Adrenal gland (tissue), 12 donors: Measurements from ENCODE around the gene PAIP2B. TPM values are rescaled to one million over a fixed set of nuclear protein-coding genes. Genes with fewer than 3 reads are reported as not detected.

Source experiments
- DNase-seq, 7 donors: peaks; one replicate each; pipeline ENCODE4 v3.0.0-alpha.2; 2019 to 2020
- H3K27ac ChIP-seq, 5 donors: fragments of 200-600 bp; sonication (generic) in 4 of 5; 1 replicate in 3 of 5; 2 replicates in 2 of 5; pipeline versions ENCODE4 v1.5.1 to v1.8.0; 2016 to 2020; ENCODE audit warnings: mild to moderate bottlenecking in 1 of 5
- H3K27me3 ChIP-seq: fragments of 200-600 bp; 2 replicates; pipeline ENCODE4 v1.8.0; 2021
- H3K36me3 ChIP-seq, 2 donors: fragments of 200-600 bp; replicated peaks in 1 of 2; 1 replicate in 1 of 2; 2 replicates in 1 of 2; pipeline versions ENCODE4 v1.5.1 to v1.8.0; 2018 to 2022
- H3K4me1 ChIP-seq, 2 donors: fragments of 200-600 bp; replicated peaks in 1 of 2; 1 replicate in 1 of 2; 2 replicates in 1 of 2; pipeline versions ENCODE4 v1.5.1 to v1.8.0; 2018 to 2021
- H3K4me3 ChIP-seq, 4 donors: fragments of 200-600 bp; sonication (generic) in 3 of 4; one replicate each; pipeline ENCODE4 v1.5.1; 2016 to 2018
- H3K9me3 ChIP-seq, 3 donors: fragments of 200-600 bp; sonication (generic) in 1 of 3; replicated peaks in 1 of 3; 1 replicate in 2 of 3; 2 replicates in 1 of 3; pipeline versions ENCODE4 v1.5.1 to v1.8.0; 2016 to 2021
- POLR2A ChIP-seq, 2 donors: fragments of 450-650 bp; IDR thresholded peaks; one replicate each; pipeline ENCODE4 v1.6.1; 2017; ENCODE audit warnings: antibody characterized with exemption in 2 of 2, mild to moderate bottlenecking in 2 of 2, moderate library complexity in 1 of 2
- WGBS, 4 donors: extraction: QIAGEN DNeasy Blood & Tissue Kit in 2 of 4; methylation state at CpG; one replicate each; pipeline versions ENCODE4 v1.1.5 to v1.1.7; 2013 to 2017; 5-methylcytosine and 5-hydroxymethylcytosine counted together
- intact Hi-C, 2 donors: fragments of 100-400 bp; cut with DNase I; formaldehyde crosslinking; loops; one replicate each; pipeline versions ENCODE4 v1.14.1 to v1.15.0; 2022 to 2023
- polyA plus RNA-seq, 3 donors: library from polyadenylated mRNA; stranded (reverse); fragments of 200-250 nt in 2 of 3; fragments of 350-450 nt in 1 of 3; fragmentation: Illumina TruSeq in 1 of 3; extraction: RNeasy Lipid Tissue Mini Kit (QIAGEN cat#74804) in 1 of 3; gene quantifications; one replicate each; pipeline ENCODE4 v1.2.3, GENCODE V29; 2013 to 2014
- total RNA-seq, 9 donors: library from RNA; depleted of rRNA in 4 of 9; stranded (reverse); fragments of >200 nt in 4 of 9; fragments of 120-200 nt in 1 of 9; fragmentation: NEBNext Ultra II Directional in 1 of 9; extraction: Animal tissue kit (Norgen Biotek cat#: 25700) in 1 of 9; gene quantifications; one replicate each; pipeline versions ENCODE4 v1.1.0 to v1.2.4, GENCODE V29; 2013 to 2023
- TF ChIP-seq, protein P1 (sequence below), 6 experiments: fragments of 450-650 bp in 4 of 6; fragments of 200-600 bp in 2 of 6; sonication (generic) in 1 of 6; IDR thresholded peaks; 1 replicate in 5 of 6; 2 replicates in 1 of 6; pipeline versions ENCODE4 v1.5.1 to v1.8.0; 2016 to 2021; ENCODE audit warnings: antibody characterized with exemption in 6 of 6, mild to moderate bottlenecking in 2 of 6, moderate library complexity in 1 of 6
- donor health status: healthy with polysubstance abuse.
- donor health status: Bipolar disorder and iron deficiency.
- donor health status: DM: yes; HTN: yes; CAD: no.
- donor health status: DM: no; HTN: no; CAD: no.
- donor health status: DM: no; HTN: no; CAD: no.
- donor health status: DM: yes; HTN: yes; CAD: no.

Gene PAIP2B
- total and polyA plus RNA-seq, 12 donors, result 0.54 to 5.9 (median 1.7) TPM

DNA sequence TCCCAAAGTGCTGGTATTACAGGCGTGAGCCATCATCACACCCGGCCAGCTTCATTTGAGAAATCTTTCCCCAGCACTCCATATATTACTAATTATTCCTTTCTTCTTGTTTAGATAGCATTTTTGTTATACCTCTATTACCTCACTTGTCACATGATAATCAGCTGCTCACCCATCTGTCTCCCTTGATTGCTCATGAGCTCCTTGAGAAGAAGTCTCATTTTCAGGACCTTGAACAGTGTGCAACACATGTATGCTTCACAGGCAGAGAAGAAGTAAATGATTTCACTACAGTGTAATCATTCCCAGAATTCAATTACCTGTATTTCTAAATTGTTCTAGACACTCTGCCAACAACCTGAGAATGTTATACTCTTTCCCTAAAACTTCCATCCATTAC is 6.2 kb downstream of the PAIP2B start:
- DNase-seq, result no peak
- H3K4me1 ChIP-seq, result peaks cover 0 to 1% of the 10 kb centered on the region in 2 donors
- intact Hi-C loops, result no loop called here
- no peaks in the 10 kb centered on the region for H3K27me3 ChIP-seq
- no peaks in the 10 kb centered on the region for H3K9me3 ChIP-seq
- no peaks in the 10 kb centered on the region for H3K36me3 ChIP-seq
- no peak overlapping the region for H3K4me3 ChIP-seq
- H3K27ac ChIP-seq, result no peak overlapping the region
- TF ChIP-seq, protein P1, sequence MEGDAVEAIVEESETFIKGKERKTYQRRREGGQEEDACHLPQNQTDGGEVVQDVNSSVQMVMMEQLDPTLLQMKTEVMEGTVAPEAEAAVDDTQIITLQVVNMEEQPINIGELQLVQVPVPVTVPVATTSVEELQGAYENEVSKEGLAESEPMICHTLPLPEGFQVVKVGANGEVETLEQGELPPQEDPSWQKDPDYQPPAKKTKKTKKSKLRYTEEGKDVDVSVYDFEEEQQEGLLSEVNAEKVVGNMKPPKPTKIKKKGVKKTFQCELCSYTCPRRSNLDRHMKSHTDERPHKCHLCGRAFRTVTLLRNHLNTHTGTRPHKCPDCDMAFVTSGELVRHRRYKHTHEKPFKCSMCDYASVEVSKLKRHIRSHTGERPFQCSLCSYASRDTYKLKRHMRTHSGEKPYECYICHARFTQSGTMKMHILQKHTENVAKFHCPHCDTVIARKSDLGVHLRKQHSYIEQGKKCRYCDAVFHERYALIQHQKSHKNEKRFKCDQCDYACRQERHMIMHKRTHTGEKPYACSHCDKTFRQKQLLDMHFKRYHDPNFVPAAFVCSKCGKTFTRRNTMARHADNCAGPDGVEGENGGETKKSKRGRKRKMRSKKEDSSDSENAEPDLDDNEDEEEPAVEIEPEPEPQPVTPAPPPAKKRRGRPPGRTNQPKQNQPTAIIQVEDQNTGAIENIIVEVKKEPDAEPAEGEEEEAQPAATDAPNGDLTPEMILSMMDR (IDR thresholded peaks at IDR 0.05), result no peak
- no peak for TF ChIP-seq POLR2A (IDR thresholded peaks at IDR 0.05)
- 90 to 100% (median 96%) methylated on average over 2 of the region's 2 CpGs for WGBS, 4 donors

DNA sequence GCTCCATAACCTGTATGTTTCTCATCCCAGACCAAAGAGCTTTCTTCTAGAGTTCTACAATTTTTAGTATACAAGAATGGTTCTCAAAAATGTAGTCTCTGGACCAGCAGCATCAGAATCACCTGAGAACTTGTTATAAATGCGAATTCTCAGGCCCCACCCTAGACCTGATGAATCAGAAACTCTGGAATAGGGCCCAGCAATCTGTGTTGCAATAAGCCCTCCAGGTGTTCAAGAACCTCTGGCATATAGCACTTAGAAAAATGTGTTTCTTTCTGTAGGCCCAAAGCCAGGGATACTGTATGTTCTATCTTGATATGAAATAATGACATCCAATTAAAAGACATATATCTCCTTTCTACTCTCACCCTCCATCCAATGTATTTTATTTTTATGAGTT is 10.4 kb downstream of the PAIP2B start:
- intact Hi-C loops, result no loop called here
- TF ChIP-seq, protein P1 (IDR thresholded peaks at IDR 0.05), result no peak
- no peak for TF ChIP-seq POLR2A (IDR thresholded peaks at IDR 0.05)
- no peak overlapping the region for H3K27ac ChIP-seq

DNA sequence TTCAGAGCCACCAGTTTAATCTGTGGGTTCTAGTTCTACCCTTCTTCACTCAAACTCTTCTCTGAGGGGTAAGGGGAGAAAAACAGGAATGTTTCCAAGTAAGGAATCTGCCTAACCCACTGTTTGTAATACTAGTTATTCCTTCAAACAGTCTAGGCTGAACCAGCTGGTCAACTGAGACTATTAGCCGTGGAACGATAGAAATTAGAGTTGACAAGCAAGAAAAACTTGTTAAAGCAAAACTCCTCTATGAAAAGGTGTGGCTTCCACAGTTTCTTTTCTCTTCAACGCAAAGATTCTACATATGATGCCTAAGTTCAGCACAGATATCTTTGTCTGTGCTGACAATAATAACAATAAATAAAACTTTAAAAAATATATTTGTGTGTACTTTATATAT is 11.5 kb downstream of the PAIP2B start:
- Histone ChIP-seq H3K36me3 (no peaks in the 10 kb centered on the region), H3K27me3 (no peaks in the 10 kb centered on the region), H3K4me3 (no peak overlapping the region), H3K27ac (no peak overlapping the region), H3K9me3 (no peaks in the 10 kb centered on the region), H3K4me1 (no peaks in the 10 kb centered on the region)
- DNase-seq, result no peak
- whole genome bisulfite sequencing, 4 donors, result 79 to 96% (median 86%) methylated on average over 3 of the region's 3 CpGs
- intact Hi-C loops, result no loop called here
- TF ChIP-seq, protein P1 (IDR thresholded peaks at IDR 0.05), result no peak
- no peak for TF ChIP-seq POLR2A (IDR thresholded peaks at IDR 0.05)

More for the DNA sequence above, 10.4 kb downstream of the PAIP2B start:
- WGBS, 4 donors, result 88 to 100% (median 93%) methylated on average over 1 of the region's 1 CpG
- no peaks in the 10 kb centered on the region for H3K9me3 ChIP-seq
- no peaks in the 10 kb centered on the region for H3K4me1 ChIP-seq
- H3K36me3 ChIP-seq, result no peaks in the 10 kb centered on the region
- no peak overlapping the region for H3K4me3 ChIP-seq
- DNase-seq, result no peak
- no peaks in the 10 kb centered on the region for H3K27me3 ChIP-seq

DNA sequence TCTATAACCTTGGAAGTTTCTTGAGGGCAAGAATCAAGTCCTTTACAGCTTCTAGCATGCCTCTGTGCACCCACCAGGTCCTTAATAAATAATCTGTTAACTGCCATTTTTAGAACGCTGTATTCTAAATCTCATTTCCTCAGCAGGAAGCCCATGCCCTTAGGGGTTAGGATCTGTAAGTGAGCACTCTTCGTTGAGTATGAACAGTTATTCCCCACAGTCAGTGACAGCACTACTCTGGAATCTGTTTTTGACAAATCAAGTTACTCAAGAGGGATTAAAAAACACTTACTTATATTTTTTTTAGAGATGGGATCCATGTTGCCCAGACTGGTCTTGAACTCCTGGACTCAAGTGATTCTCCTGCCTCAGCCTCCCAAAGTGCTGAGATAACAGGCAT is 14.6 kb downstream of the PAIP2B start:
- H3K27me3 ChIP-seq, result no peaks in the 10 kb centered on the region
- 50 to 69% (median 63%) methylated on average over 2 of the region's 2 CpGs for WGBS, 4 donors
- intact Hi-C loops, result no loop called here
- no peak overlapping the region for H3K27ac ChIP-seq
- no peak for DNase-seq
- H3K36me3 ChIP-seq, result no peaks in the 10 kb centered on the region
- no peaks in the 10 kb centered on the region for H3K9me3 ChIP-seq
- no peaks in the 10 kb centered on the region for H3K4me1 ChIP-seq
- TF ChIP-seq, protein P1 (IDR thresholded peaks at IDR 0.05), result no peak
- TF ChIP-seq POLR2A (IDR thresholded peaks at IDR 0.05), result no peak
- H3K4me3 ChIP-seq, result no peak overlapping the region
